ENCODE data around the gene BHLHE23.

BHLHE23 gene

GRCh38 chr20:63006540-63007359 is at the start of gene BHLHE23:
Gene BHLHE23 (minus strand): TSS chr20:63006964. CDS start chr20:63006774, 190 bp downstream.
- DNase-seq = no peak

- DNase-seq = no peak
Measured at GRCh38 chr20:63055575-63056235, 48.9 kb upstream of the BHLHE23 start.

- DNase-seq = no peak
Measured at GRCh38 chr20:63054681-63055240, 48.0 kb upstream of the BHLHE23 start.

- DNase-seq = no peak
Measured at GRCh38 chr20:63054103-63054474, 47.3 kb upstream of the BHLHE23 start.

- DNase-seq = no peak
Measured at GRCh38 chr20:63053432-63054102, 46.8 kb upstream of the BHLHE23 start.

GRCh38 chr20:63052571-63053431 is 46.0 kb upstream of the BHLHE23 start:
- DNase-seq = no peak

GRCh38 chr20:63051911-63052310 is 45.1 kb upstream of the BHLHE23 start:
- DNase-seq = no peak

- no peak for DNase-seq
Measured at GRCh38 chr20:63051186-63051860, 44.6 kb upstream of the BHLHE23 start.

GRCh38 chr20:63050406-63050805 is 43.6 kb upstream of the BHLHE23 start:
- no peak for DNase-seq

- no peak for DNase-seq
Measured at GRCh38 chr20:63049561-63050221, 42.9 kb upstream of the BHLHE23 start.

- no peak for DNase-seq
Measured at GRCh38 chr20:63049191-63049518, 42.4 kb upstream of the BHLHE23 start.

- no peak for DNase-seq
Measured at GRCh38 chr20:63048516-63049190, 41.9 kb upstream of the BHLHE23 start.

GRCh38 chr20:63047946-63048345 is 41.2 kb upstream of the BHLHE23 start:
- no peak for DNase-seq

GRCh38 chr20:63047267-63047666 is 40.5 kb upstream of the BHLHE23 start:
- DNase-seq = no peak

- no peak for DNase-seq
Measured at GRCh38 chr20:63046841-63047240, 40.1 kb upstream of the BHLHE23 start.

GRCh38 chr20:63045991-63046390 is 39.2 kb upstream of the BHLHE23 start:
- DNase-seq = no peak

- DNase-seq = no peak
Measured at GRCh38 chr20:63045401-63045800, 38.6 kb upstream of the BHLHE23 start.

- no peak for DNase-seq
Measured at GRCh38 chr20:63044605-63045004, 37.8 kb upstream of the BHLHE23 start.

GRCh38 chr20:63044204-63044600 is 37.4 kb upstream of the BHLHE23 start:
- DNase-seq = no peak

GRCh38 chr20:63043348-63044203 is 36.8 kb upstream of the BHLHE23 start:
- DNase-seq = no peak

All from GOT3 (cell line).